Fibroblast of lung (primary cell): Measurements from ENCODE around the gene SLIT3.

Experiments
- CTCF ChIP-seq, 2 donors: IDR thresholded peaks in 1 of 2; conservative IDR thresholded peaks in 1 of 2; 1 replicate in 1 of 2; 2 replicates in 1 of 2; pipeline ENCODE4 v1.5.1; 2011 to 2012; ENCODE audit warnings: low read length in 2 of 2, control low read depth in 1 of 2, inconsistent platforms in 1 of 2, low read depth in 1 of 2, mild to moderate bottlenecking in 1 of 2
- EZH2 ChIP-seq: IDR thresholded peaks from 2 replicates; pipeline ENCODE4 v1.5.1; 2012; ENCODE audit warnings: low read length, control low read depth, mild to moderate bottlenecking; ENCODE audit errors: missing control alignments

GRCh38 chr5:169074839-169075238, 226.1 kb downstream of the SLIT3 start:
- TF ChIP-seq CTCF (conservative IDR thresholded peaks at IDR 0.05 in 1 of 2, IDR thresholded peaks at IDR 0.05 in 1 of 2; ENCODE audit: low read depth in 1 of 2, low read length in 2 of 2) = no peak
- no peak for TF ChIP-seq EZH2
